GM12892 (cell line): ENCODE results near the gene SPATC1L.

Experiments
- POLR2A ChIP-seq: IDR thresholded peaks from 2 replicates; pipeline ENCODE4 v1.6.1; 2011; ENCODE audit warnings: low read depth, low read length, control low read depth
- TAF1 ChIP-seq: IDR thresholded peaks from 2 replicates; pipeline ENCODE4 v1.6.1; 2011; ENCODE audit warnings: low read depth, mild to moderate bottlenecking, control low read depth, low read length, borderline replicate concordance

DNA sequence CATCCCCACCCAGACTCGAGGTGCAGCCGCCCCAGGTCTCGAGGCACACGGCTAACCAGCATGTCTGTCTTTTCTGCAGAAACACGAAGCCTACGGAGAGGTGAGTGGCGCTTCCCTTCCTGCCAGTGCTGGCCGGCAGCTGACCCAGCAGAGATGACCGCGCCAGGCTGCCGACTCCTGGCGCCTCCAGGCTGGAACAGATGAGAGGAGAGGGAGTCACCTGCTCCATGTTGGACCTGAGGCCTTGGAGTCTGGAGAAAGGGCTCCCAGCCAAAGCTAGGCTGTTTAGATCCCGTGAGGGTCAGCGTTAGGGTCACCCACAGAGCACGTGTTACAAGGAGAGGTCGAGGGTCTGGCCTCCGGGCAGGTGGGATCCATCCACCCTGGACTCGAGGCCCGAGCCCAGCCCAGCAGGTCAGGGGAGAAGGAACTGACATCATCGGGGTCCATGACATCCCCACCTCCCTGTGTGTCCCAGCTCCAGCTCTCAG is 71.5 kb downstream of the SPATC1L start:
- TF ChIP-seq POLR2A (no peak), TAF1 (no peak)
